Measurements from ENCODE around the gene VWA8. TPM values are rescaled to one million over a fixed set of nuclear protein-coding genes. Genes with fewer than 3 reads are reported as not detected.
A peak's percentile ranks its signal among the peaks of the same experiment; 100 is the strongest.
"Not testable (repeated sequence)": the region's sequence is repeated elsewhere in the genome, so short reads cannot be mapped to it uniquely, and the experiment has no call there.

Gene VWA8
- total RNA-seq, 1 donor from 2014 or later = 22.2 TPM

DNA sequence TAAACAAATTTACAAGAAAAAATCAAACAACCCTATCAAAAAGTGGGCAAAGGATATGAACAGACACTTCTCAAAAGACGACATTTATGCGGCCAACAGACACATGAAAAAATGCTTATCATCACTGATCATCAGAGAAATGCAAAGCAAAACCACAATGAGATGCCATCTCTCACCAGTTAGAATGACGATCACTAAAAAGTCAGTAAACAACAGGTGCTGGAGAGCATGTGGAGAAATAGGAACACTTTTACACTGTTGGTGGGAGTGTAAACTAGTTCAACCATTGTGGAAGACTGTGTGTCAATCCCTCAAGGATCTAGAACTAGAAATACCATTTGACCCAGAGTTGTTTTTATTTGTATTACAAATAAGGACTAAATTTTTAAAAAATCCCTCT lies 215.4 kb downstream of the VWA8 start:
- DNase-seq = not testable (repeated sequence)

DNA sequence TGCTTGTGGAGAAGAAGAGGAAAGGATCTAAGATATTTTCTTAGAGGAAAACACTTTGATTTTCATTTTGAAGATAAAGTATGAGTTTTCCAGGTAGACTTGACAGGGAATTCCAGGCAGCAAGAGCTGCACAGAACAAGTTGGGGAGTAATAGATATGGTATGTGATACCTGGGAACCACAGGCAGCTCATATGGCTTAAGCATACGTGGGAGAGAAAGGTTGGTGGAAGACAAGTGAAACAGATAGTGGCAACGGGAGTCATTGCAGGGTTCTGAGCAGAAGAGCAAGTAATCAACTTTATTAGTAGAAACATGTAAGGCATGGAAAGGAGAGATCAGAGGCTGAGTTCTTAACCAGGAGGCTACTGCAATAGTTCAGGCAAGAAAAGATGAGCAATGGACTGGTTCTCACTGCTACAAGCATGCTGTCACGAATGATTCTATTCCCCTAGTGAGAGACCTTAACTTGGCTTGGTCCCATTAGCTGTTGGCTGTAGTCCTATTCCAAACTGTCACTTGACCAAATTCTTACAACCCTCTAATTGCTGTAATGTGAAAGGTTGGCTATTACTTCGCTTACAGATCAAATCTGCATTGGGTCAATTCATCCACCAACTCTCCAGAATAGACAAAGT lies 217.9 kb downstream of the VWA8 start:
- DNase-seq = no peak

DNA sequence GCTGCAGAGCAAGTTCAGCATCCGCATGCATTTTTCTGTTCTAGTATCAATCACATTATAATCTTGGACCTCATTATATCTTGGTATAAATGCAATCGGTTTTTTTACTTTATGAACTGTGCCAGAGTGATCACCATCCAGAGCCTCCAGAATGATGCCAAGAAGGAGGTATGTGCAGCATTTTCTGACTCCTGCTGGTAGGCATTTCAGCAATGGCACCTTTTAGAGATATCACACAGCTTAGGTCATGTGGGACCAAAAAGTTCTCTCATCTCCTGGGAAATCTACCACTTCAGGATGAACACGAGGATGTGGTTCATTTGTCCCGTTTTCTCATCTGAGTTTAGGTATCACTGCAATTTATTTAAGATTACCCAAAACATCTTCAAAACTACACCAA lies 220.4 kb downstream of the VWA8 start:
- no peak for DNase-seq

DNA sequence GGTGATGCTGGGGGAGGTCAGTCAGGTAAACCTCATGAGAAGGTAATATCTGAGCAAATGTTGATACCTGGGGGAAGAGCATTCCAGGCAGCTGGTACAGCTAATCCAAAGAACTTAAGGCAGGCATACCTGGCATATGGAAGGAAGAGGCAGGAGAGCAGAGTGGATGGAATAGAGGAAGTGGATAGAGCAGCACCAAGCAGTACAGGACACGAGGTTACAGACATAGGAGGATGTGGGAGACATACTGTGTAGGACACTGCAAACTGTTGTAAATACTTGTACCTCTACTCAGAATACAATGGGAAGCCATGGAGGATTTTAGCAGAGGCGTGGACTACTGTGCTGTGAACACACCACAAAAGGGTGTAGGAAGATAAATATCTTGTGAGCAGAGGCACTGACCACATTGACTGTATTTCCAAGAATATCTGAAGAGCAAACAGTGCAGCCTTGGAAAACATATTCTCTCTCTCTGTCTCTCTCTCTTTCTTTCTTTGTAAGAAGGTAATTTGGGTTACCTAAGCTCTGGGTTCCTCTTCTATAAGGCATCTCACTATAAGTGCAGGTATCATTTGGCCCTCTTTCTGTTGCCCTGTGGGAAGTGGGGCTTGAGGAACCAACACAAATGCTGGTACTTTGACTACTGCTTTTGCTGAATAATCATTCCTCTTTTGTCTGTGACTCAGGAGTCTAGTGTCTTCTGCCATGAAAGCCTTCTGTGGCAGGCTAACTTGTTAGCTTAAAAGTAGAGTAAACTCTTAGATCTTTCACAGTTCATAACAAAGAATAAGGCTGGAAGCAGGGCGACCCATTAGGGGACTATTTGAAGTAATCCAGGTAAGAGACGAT lies 238.0 kb downstream of the VWA8 start:
- no peak for DNase-seq

DNA sequence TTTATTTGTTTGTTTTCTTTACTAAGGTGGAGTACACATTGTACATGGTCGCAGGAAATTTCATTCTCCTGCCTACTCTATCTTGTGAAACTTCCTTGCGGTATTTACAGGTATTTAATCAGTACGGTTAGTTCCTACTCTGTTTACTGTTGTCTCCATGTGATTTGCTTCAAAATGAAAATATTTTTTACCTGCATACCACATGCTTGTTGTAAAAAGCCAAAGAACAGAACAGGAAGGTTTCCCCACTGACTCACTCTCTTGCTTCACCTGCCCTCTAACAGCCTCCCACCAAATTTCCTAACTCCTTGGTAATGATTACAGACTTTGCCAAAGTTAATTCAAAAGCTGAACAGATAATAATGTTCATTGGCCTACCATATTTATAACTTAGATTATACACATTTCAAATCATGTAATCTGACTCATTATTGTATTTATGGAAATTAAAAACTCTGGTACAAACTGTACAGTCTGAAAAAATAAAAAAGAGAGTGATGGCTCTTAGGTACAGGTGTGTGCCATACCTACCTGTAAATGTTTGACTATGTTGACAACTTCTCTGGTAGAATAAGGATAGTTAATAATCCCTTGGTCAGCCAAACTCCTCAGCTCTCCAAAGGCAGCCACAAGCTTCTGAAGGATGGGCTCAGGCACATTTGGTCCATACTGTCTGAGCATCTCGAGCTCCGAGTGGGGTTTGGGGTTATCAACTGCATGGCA lies 239.9 kb downstream of the VWA8 start:
- no peak for DNase-seq

DNA sequence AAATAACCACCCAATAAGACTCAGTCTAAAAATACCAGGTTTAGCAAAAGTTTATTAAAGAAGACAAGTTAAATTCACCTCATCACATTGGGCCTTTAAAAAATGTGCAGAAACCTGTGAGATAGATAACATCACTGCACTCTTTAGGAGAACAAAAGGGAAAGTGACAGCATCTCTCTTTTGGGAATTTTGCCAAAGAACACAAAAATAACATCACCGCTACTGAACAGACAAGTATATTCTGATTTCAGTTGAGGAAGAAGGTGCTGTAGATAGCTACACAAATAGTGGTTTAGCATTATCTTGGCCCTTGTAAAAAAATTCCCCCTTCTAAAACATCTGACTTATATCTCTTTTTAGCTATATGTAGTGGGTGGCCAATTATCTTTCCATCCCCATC lies 244.7 kb downstream of the VWA8 start:
- DNase-seq = no peak

DNA sequence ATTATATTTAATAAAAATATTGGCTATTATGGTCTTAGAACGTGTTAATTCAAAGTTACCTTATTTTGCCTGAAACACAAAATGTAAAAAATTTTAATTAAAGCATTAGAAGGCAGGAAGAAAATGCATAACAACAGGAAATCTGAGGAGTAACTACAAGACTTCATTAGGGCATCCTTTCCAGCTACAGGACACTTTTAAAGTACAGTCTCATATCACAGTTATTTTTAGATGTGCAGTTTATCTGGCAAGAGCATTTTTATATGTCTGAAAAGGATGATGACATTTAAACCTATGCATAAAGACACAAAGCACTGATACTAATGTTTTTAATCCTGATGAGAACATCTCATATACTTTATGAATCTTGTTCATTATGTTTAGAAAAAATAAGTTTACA lies 247.5 kb downstream of the VWA8 start:
- DNase-seq = no peak

DNA sequence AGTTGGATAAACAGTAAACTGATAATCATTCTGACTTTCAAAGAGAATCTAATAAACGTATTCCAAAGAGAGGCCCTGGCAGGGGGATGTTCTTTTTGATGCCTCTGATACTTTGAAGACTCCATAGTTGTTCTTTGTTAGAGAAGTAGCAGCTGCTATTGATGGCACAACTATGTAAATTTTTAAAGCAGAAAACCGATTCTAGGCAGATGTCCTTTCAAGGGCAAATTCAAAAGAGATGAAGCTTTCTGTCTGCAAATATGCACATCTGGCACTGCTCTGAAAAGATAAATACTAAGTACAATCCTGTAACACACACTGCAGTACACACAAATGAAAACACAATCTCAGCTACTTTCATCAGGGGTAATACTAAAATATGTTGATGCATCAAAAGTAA lies 250.1 kb downstream of the VWA8 start:
- no peak for DNase-seq

DNA sequence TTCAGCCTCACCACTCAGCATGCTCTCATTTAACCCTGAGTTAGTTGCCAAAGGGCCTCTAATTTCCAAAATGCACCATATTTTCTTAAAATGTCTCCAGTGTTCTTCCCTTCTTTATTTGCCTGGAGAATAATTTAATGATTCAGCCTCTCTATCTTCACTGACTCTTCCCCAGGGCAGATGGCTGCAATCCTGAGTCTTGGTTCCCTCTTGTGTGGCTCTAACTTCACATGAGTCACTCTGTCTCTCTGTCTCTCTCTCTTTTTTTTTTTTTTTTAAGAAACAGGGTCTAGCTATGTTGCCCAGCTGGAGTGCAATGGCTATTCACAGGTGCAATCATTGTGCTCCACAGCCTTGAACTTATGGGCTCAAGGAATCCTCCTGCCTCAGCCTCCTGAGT lies 251.4 kb downstream of the VWA8 start:
- no peak for DNase-seq

DNA sequence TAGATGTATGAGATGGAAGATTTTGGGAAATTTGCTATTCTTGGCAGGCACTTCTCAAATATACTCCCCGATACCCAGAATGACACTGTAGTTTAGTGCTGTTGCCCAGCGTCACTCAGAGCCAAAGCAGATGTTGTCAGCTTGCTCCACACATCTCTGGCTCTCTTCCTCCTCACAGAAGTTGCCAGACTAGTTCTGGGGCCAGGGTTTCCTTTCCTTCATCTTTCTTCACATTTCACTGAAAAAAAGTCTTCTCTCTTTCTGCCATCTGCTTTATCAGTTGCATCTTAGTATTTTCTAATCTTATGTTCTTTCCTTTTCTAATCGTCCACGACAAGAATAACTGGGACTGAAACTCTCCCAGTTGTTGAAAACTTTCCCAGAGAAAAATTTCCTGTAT lies 252.2 kb downstream of the VWA8 start:
- DNase-seq = peak; percentile 39

DNA sequence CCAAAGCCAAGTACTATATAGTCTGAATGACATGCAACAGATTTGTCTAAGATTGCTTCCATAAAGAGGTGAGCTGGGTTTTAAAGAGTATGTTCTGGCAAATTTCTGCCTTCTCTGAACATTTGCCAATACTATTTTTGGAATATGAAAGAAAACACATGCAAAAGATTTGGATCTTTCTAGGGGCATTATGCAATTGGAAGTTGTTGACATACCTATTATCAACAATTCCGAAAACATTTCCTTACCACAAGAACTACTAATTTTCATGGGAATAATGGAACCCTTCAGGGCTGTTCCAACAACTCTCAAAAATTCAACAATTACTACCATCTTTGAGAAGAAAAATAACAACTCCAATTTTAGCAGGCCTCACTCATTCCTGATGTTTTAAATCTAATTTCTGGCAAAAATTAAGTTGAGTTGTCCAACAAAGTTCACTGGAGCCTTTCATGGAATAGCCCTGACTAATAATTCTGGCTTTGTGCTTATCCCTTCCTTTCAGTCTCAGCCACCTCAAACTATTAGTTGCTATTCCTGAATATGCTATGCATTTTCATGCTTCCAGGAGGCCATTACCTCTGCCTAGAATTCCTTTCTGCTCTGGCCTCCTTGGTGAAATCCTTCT lies 253.6 kb downstream of the VWA8 start:
- DNase-seq = peak; percentile 79

DNA sequence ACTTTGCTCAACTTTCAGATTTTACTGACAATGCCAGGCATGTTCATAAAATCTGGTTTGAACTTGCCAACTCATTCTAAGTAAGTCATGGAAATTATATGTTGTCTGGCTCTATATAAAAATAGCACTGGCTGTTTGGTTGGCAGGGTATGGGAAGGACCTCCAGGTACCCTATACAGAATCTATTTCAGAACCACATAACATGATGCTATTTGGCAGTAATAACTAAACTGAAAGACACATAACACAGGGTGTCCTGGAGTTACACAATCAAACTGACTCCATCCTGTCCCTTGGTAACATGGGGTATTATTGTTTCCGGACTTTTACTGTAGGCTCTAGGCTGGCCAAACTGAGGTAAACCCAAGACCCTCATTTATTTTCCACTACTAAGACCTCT lies 254.8 kb downstream of the VWA8 start:
- DNase-seq = no peak

DNA sequence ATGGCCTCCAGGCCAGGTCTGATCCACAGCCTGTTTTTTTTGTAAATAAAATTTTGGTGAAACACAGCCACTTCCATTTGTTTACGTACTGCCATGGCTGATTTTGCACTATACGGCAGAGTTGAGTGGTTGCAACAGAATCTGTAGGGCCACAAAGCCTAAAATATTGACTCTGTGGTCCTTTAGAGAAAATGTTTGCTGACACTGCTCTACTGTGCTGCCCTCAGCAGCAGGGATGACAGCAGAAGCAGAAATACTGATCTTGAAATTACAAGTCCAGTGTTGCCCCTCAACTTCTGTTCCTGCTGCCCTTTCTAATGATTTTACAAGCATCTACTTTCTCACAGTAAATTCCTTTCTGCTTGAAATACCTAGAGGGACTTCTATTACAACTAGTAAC lies 258.4 kb downstream of the VWA8 start:
- DNase-seq = no peak

DNA sequence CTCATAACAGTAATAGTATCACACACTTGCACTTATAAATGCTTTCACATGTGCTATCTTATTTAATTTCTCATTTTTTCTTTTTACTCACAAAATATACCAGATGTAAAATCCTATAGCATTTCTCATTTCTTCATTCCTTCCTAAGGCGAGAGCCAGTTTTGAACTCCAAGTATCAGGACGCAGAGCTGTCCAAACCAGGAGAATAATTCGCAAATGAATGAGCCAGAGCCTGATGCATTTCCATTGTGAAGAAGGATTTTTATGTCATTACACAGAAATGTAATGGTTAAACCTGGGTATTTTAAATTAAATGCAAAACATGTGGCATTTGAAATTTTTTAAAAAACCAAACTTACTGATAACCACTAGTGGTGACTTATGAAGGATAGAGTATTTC lies 259.2 kb downstream of the VWA8 start:
- DNase-seq = peak; percentile 11

DNA sequence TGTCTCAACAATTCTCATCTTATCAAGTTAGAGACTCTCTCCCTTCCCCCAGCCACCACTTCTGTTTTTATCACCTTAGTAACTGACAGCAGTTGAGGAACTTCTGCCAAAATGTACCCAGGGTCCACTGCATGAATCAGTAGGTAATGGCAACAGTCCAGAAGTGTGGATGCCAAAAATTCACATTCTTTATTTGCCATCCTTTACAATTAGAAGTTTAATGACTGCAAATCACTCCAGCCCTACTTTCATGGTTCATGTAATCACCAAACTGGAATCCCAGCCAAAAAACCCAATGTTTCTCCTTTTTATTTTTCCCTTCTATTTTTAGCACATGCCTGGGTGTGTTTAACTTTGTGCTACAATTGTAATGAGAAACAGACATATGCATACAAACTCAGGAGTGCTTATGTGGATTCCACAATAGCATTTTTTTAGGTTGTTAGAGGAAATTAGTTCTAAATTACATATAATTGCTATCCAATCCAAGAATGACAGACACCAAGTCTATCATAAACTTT lies 260.1 kb downstream of the VWA8 start:
- DNase-seq = peak; percentile 28

DNA sequence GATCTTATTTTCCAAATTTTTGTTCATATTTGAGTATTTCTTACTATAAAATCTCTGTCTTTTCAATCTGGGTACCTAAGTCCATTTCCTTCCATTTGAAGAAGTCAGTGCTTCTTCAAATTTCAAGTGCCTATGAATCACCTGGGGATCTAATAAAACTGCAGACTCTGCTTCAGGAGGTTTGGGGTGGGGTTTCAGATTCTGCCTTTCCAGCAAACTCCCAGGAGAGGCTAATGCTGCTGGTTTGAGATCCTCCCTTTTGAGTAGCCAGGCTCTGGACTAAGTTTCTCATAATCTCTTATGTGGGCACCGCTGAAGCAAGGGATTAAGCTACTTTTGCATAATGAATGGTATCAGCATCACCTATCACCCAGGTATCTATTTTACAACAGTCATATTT lies 261.1 kb downstream of the VWA8 start:
- DNase-seq = no peak

DNA sequence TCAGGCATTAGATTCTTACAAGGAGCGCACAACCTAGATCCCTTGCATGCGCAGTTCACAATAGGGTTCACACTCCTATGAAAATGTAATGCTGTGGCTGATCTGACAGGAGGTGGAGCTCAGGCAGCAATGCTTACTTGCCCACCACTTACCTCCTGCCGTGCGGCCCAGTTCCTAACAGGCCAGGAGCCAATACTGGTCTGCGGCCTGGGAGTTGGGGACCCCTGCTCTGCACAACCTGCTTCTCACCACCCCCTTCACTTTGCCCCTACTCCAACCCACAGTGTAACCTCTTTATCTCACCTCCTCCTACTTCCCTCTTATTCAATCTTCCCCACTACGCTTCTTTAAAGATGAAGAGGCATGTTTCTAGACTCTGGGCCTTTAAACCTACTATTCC lies 263.3 kb downstream of the VWA8 start:
- no peak for DNase-seq

DNA sequence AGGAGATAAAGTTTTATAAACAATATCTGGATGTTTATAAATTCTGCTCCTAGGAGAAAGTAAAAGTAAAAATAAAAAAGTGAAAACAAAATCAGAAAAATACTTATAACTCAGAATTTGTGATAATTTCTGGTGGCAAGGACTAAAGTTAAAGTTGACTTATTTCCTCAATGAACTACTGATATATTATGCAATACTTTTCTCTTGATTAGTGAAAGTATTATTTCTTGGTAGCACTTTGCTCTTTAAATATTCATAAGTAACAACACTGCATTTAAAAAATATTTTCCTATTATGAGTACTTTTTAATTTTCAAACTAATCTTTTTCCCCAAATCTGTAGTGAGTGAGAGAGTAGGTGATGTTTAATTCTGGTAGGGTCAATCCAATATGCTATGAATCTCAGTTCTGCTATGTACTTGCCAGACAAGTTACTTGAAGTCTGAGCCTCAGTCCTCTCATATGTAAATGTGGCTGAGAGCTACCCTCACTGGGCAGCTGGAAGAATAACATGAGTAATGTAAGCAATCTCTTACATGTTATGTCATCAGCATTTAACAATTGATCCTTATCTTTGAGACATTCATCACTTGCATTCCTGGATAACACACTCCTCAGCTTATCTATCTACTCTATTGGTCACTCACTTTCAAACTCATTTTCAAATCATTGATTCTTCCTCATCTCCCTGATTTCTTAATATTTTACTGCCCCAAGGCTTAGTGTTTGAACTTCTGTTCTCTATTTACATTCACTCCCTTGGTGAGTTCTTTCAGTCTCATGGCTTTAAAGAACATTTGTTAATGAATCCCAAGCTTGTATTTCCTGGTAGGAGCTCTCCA lies 264.5 kb downstream of the VWA8 start:
- DNase-seq = no peak

DNA sequence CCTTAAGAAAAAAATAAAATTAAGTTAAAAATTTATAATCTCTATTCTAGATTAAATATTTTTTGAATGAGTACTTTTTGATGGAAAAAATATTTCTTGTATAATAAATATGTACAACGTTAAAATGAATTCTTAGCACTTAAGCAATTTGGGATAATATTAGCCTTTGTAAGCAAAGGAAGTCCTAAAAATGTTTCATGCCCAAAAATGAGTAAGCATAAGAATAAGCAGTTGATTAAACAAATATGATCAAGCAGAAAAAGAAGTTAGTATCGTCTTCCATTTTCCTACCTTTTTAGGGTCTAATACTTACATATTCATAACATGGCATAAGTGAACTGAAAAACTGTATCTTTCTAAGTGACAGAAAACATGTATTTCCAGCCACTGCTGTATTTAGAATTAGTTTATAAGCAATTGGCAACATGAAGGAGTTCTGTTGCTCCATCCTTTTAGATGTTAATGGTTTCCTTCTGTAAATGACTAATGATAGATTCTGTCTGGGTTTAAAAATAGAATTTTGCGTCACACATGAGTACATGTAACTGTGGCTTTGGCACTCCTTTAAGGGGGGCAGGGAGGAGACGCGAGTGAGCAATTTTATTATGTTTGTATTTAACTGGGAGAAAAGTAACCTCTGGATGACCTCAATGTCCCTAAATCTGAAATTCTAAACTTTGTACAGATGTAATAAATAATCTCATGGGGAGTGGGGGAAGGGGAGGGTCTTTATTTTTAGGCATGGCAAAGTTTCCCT lies 266.2 kb downstream of the VWA8 start:
- peak; percentile 96 for DNase-seq

DNA sequence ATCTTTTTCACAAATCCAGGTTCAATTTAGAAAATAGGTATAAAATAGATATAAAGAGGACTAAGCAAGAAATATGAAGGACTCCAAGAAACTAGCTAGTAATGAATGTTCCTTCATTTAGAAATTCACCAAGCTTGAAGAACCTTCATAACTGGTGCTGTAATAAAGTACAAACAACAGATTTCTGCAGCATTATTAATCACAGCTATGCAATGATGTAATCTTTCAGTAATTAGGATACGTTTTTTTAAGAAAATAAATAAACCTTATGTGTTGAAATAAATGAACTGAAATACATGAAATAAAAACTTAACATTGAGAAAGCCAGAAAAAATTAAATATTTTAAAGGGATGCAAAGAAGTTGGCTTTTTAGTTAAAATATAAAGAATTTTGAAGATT lies 267.5 kb downstream of the VWA8 start:
- no peak for DNase-seq

DNA sequence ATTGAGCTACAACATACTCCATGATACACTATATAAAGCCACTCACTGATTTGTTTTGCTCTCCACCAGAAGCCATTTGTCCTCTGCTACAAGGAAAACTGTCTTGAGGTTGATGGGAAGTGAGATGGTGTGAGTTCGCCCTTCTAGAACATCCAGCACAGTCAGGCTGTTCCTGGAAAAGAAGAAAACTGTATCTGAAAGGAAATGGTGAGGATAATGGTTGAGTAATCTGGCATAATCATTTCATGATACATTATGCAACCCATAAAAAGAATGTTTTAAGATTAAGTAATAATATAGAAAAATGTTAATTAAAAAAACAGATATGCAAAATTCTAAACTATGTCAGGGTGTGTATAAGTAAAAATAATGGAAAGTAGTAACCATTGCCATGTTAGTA lies 269.6 kb downstream of the VWA8 start:
- DNase-seq = no peak

Measured in skin of body (tissue), 2 donors.